Endothelial cell of umbilical vein (primary cell): ENCODE data around the gene EMP2.

ENCODE experiments used
- CTCF ChIP-seq, 2 donors: IDR thresholded peaks; 1 replicate in 1 of 2; 2 replicates in 1 of 2; pipeline ENCODE4 v1.5.1; 2011; ENCODE audit warnings: low read length in 2 of 2, mild to moderate bottlenecking in 2 of 2, moderate library complexity in 2 of 2, control low read depth in 1 of 2, inconsistent platforms in 1 of 2, low read depth in 1 of 2; ENCODE audit not compliant: insufficient read depth in 1 of 2; ENCODE audit errors: extremely low read depth in 1 of 2
- EZH2 ChIP-seq: IDR thresholded peaks from 2 replicates; pipeline ENCODE4 v1.6.1; 2012; ENCODE audit warnings: borderline replicate concordance, low read depth, mild to moderate bottlenecking, moderate library complexity, low read length, inconsistent platforms; ENCODE audit not compliant: severe bottlenecking
- FOS ChIP-seq: IDR thresholded peaks from 2 replicates; pipeline ENCODE4 v1.6.1; 2011; ENCODE audit warnings: mild to moderate bottlenecking, low read length, moderate library complexity, borderline replicate concordance; ENCODE audit not compliant: insufficient read depth
- POLR2A ChIP-seq: IDR thresholded peaks from 2 replicates; pipeline ENCODE4 v1.6.1; 2012; ENCODE audit warnings: low read depth, mild to moderate bottlenecking, control low read depth, low read length

DNA sequence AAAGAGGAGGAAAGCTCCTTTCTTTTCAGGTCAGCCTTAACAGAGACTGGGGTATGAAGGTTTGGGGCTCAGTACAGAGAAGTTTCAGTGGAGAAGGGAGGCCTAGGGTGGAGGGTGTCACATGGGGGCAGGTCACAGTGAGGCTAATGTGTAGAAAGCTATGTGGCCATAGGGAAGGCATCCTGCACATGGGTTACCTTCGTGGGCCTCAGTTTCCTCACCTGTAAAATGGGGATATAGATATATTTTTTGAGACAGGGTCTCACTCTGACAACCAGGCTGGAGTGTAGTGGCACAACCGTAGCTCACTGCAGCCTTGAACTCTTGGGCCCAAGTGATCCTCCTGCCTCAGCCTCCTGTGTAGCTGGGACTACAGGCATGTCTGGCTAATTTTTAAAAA lies 41.8 kb downstream of the EMP2 start:
- no peak for TF ChIP-seq POLR2A
- no peak for TF ChIP-seq CTCF (IDR thresholded peaks at IDR 0.05; ENCODE audit: extremely low read depth in 1 of 2, insufficient read depth in 1 of 2, low read depth in 1 of 2, low read length in 2 of 2)
- TF ChIP-seq EZH2 = no peak
- no peak for TF ChIP-seq FOS
